Neural cell (in vitro differentiated cells): ENCODE measurements around the gene CHRNA9.

Experiments
- EP300 ChIP-seq: fragments of 450-650 bp; conservative IDR thresholded peaks from 2 replicates; pipeline ENCODE4 v1.6.1; 2014; ENCODE audit warnings: antibody characterized with exemption, mild to moderate bottlenecking, moderate library complexity; ENCODE audit not compliant: poor library complexity, severe bottlenecking
- EZH2 ChIP-seq: fragments of 200-600, 300-800 bp; shearing (Covaris generic), sonication (generic); IDR thresholded peaks from 2 replicates; pipeline ENCODE4 v1.6.1; 2014; ENCODE audit warnings: antibody characterized with exemption, low read length, borderline replicate concordance, mild to moderate bottlenecking; ENCODE audit not compliant: insufficient read depth, poor library complexity, severe bottlenecking
- MXI1 ChIP-seq: fragments of 450-650 bp; conservative IDR thresholded peaks from 2 replicates; pipeline ENCODE4 v1.6.1; 2014; ENCODE audit warnings: antibody characterized with exemption, mild to moderate bottlenecking; ENCODE audit not compliant: poor library complexity, severe bottlenecking
- POLR2AphosphoS5 ChIP-seq: IDR thresholded peaks from 2 replicates; pipeline ENCODE4 v1.6.1; 2012
- RAD21 ChIP-seq: fragments of 450-650 bp; conservative IDR thresholded peaks from 2 replicates; pipeline ENCODE4 v1.6.1; 2014; ENCODE audit warnings: antibody characterized with exemption, mild to moderate bottlenecking, moderate library complexity
- SMC3 ChIP-seq: fragments of 450-650 bp; conservative IDR thresholded peaks from 2 replicates; pipeline ENCODE4 v1.6.1; 2014; ENCODE audit warnings: antibody characterized with exemption, mild to moderate bottlenecking, moderate library complexity; ENCODE audit not compliant: poor library complexity
- TAF1 ChIP-seq: IDR thresholded peaks from 2 replicates; pipeline ENCODE4 v1.6.1; 2012; ENCODE audit warnings: low read depth
- TF ChIP-seq, protein P1 (sequence below): fragments of 450-650 bp; IDR thresholded peaks from 2 replicates; pipeline ENCODE4 v1.5.1; 2014; ENCODE audit warnings: antibody characterized with exemption, mild to moderate bottlenecking, moderate library complexity; ENCODE audit not compliant: poor library complexity, severe bottlenecking
- TF ChIP-seq, protein P2 (sequence below): IDR thresholded peaks from 2 replicates; pipeline ENCODE4 v1.6.1; 2012; ENCODE audit warnings: borderline replicate concordance

DNA sequence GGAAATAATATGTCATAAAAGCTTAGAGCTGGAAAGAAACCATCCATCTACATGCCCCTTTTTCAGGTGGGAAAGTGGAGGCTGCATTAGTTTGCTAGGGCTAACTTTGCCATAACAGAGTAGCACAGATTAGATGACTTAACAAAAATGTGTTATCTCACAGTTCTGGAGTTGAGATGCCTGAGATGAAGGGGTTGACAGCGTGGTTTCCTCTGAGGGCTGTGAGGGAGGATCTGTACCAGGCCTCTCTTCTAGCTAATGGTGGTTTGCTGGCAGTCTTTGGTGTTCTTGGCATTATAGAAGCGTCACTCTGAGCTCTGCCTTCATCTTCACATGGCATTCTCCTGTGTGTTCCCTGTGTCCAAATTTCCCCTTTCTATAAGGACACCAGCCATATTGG, 2.4 kb downstream of the CHRNA9 start:
- TF ChIP-seq, protein P1, sequence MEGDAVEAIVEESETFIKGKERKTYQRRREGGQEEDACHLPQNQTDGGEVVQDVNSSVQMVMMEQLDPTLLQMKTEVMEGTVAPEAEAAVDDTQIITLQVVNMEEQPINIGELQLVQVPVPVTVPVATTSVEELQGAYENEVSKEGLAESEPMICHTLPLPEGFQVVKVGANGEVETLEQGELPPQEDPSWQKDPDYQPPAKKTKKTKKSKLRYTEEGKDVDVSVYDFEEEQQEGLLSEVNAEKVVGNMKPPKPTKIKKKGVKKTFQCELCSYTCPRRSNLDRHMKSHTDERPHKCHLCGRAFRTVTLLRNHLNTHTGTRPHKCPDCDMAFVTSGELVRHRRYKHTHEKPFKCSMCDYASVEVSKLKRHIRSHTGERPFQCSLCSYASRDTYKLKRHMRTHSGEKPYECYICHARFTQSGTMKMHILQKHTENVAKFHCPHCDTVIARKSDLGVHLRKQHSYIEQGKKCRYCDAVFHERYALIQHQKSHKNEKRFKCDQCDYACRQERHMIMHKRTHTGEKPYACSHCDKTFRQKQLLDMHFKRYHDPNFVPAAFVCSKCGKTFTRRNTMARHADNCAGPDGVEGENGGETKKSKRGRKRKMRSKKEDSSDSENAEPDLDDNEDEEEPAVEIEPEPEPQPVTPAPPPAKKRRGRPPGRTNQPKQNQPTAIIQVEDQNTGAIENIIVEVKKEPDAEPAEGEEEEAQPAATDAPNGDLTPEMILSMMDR = no peak
- TF ChIP-seq EZH2 (no peak), EP300 (no peak), MXI1 (no peak), TAF1 (no peak), SMC3 (no peak), POLR2AphosphoS5 (no peak), RAD21 (no peak)
- TF ChIP-seq, protein P2, sequence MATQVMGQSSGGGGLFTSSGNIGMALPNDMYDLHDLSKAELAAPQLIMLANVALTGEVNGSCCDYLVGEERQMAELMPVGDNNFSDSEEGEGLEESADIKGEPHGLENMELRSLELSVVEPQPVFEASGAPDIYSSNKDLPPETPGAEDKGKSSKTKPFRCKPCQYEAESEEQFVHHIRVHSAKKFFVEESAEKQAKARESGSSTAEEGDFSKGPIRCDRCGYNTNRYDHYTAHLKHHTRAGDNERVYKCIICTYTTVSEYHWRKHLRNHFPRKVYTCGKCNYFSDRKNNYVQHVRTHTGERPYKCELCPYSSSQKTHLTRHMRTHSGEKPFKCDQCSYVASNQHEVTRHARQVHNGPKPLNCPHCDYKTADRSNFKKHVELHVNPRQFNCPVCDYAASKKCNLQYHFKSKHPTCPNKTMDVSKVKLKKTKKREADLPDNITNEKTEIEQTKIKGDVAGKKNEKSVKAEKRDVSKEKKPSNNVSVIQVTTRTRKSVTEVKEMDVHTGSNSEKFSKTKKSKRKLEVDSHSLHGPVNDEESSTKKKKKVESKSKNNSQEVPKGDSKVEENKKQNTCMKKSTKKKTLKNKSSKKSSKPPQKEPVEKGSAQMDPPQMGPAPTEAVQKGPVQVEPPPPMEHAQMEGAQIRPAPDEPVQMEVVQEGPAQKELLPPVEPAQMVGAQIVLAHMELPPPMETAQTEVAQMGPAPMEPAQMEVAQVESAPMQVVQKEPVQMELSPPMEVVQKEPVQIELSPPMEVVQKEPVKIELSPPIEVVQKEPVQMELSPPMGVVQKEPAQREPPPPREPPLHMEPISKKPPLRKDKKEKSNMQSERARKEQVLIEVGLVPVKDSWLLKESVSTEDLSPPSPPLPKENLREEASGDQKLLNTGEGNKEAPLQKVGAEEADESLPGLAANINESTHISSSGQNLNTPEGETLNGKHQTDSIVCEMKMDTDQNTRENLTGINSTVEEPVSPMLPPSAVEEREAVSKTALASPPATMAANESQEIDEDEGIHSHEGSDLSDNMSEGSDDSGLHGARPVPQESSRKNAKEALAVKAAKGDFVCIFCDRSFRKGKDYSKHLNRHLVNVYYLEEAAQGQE = no peak
